ENCODE results near the gene COPS7A.

GRCh38 chr12:6694701-6695100 is 29.1 kb upstream of the COPS7A start:
- TF ChIP-seq POLR2A (IDR thresholded peaks at IDR 0.05) (no peak), POLR2AphosphoS5 (IDR thresholded peaks at IDR 0.05) (no peak)
